ENCODE data around the gene PACS2.
"Not testable (repeated sequence)": the region's sequence is repeated elsewhere in the genome, so short reads cannot be mapped to it uniquely, and the experiment has no call there.

Gene PACS2

DNA sequence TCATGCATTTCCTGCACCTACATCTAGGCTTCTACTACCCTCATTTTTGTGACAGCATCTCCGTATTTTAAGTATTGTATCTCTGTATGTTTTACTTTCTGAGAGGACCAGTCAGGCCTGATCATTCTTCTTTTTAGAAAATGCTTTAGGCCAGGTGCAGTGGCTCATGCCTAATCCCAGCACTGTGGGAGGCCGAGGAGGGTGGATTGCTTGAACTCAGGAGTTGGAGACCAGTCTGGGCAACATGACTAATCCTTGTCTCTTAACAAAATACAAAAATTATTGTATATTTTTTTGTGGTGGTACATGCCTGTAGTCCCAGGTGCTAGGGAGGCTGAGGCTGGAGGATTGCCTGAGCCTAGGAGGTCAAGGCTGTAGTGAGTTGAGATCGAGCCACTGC lies 36.9 kb downstream of the PACS2 start:
- DNase-seq (ENCODE audit: low spot score), result no peak

DNA sequence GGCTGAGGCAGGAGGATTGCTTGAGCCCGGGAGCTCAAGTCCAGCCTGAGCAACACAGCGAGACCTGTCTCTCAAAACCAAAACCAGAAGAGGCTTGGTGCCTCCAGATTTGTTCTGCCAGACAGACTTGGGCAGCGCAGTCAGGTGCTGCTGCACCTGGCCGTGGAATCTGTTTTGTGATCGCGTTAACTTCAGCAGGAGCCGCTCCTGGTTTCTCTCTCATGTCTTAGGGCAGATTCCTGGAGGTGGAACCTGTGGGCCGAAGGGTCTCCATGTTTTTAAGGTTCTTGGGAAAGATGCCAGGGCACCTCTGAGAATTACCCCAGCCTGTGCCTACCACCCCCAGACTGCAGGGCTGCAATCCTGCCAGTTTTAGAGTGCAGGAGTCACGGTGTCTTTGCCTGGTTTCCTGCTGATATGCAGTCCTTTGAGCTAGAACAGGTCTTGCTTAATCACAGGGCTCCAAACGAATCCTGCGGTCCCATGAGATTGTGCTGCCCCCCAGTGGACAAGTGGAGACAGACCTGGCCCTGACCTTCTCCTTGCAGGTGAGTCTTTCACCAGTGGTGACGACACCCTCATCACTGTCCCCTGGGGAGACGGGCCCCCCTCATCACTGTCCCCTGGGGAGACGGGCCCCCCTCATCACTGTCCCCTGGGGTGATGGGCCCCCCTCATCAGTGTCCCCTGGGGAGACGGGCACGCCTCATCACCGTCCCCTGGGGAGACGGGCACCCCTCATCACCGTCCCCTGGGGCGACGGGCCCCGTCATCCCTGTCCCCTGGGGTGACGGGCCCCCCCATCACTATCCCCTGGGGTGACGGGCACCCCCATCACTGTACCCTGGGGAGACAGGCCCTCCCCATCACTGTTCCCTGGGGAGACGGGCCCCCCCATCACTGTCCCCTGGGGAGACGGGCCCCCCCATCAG lies 37.6 kb downstream of the PACS2 start:
- peak; percentile 92 for DNase-seq (ENCODE audit: low spot score)

DNA sequence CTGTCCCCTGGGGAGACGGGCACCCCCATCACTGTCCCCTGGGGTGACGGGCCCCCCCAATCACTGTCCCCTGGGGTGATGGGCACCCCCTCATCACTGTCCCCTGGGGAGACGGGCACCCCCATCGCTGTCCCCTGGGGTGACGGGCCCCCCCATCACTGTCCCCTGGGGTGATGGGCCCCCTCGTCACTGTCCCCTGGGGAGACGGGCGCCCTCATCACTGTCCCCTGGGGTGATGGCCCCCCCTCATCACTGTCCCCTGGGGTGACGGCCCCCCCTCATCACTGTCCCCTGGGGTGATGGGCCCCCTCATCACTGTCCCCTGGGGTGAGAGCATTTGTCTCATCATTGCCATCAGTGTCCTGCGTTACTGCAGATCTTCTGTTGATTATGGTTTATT lies 38.6 kb downstream of the PACS2 start:
- DNase-seq (ENCODE audit: low spot score), result no peak

DNA sequence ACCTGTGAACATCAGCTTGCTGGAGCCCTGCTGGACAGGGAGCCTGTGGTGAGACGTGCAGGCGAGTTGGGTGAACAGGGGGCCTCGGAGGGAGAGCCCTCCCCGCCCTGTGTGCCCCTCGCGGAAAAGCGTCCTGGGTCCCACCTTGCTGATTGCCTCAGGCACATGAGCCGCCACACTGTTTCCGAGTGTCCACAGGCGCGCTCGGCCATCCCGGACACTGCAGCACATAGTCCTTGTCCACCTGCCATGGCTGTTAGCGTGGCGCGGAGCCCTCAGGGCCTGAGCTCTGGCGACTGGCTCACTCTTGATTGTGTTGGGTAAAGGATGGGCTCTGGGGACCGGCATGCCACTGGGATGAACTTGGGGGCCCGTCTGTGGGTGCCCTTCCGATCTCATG lies 40.0 kb downstream of the PACS2 start:
- no peak for DNase-seq (ENCODE audit: low spot score)

DNA sequence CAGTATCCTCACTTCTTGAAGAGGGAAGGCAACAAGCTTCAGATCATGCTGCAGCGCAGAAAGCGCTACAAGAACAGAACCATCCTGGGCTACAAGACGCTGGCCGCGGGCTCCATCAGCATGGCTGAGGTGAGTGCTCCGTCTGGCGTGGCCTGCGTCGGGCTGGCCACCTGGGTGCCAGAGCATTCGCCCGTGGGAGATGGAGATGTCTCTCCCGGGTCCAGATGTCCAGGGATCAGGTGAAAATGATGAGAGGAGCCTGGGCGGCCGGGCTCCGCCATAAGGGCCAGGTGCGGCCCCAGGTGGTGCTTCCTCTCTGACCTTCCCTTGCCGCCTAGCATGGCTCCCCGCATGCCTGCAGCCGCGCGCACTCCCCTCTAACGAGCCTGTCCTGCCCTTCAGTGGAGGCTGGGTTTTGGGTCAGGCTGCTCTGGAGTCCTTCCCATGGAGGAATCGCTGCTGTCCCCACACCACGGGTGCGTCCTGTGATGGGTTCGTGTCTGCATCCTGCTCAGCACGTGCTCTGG lies 40.6 kb downstream of the PACS2 start:
- no peak for DNase-seq (ENCODE audit: low spot score)

DNA sequence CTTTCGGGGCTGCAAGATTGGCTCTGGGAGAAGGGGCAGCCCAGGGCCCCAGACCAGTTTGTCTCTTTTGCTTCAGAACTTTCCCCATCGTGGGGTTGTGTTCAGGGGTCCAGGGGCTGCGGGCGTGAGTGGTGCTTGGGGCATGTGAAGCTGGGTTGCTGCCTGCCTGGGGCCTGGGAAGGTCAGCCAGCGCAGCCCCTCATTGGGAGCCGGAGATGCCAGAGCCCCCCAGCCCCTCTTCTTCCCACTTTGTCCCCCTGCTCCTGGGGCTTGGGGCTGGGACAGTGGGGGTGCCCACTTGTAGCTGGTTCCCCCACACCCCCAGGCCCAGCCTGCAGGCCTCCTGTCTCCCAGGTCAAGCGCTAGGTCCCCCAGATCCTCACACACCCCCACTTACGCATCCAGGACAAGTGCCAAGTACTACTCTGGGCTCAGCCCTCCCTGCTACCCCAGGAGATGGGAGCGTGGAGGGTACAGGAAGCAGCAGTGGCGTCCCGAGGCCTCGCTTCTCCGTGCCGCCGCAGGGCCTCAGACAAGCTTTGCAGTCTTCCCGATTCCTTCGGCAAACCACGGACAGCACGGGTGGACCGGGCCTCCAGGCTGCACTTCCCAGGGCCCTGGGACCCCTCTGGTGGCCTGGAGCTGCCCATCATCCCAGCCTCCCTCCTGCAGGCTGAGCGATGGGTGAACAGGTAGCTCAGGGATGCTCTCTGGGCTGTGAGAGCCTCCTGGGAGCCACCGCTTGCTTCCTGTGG lies 41.5 kb downstream of the PACS2 start:
- no peak for DNase-seq (ENCODE audit: low spot score)

DNA sequence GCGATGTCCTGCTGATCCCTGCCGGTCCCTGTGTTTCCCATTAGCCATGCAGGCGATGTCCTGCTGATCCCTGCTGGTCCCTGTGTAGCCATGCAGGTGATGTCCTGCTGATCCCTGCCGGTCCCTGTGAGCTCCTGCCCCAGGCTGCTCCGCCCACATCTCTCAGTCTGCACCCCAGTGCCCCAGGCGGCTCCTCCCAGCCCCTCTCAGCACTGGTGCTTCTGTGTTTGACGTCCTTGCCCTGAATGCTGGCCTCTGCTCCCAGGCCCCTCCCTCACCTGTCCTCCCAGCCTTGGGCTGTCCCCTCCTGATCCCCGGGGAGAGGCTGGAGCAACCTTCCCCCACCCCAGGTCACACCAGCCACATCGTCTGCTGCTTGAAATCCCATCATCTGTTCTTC lies 42.4 kb downstream of the PACS2 start:
- DNase-seq (ENCODE audit: low spot score), result no peak

DNA sequence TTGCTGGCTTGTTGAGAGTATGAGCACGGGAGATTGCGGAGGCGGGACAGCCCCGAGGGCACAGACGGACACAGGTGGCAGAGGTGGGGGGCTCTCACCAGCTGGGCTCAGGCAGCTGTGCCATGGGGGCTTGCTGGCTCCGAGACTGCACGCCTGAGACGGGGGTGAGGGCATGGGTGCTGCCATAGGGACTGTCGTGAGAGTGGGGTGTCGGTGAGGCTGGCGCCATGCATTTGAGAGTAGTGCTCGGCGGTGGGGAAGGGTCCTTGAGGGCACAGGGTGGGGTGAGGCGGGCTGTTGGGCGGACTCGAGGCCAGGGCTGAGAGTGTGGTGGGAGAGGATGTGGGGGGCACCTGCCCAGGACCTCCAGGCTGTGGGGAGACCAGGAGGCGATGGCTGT lies 43.1 kb downstream of the PACS2 start:
- no peak for DNase-seq (ENCODE audit: low spot score)

DNA sequence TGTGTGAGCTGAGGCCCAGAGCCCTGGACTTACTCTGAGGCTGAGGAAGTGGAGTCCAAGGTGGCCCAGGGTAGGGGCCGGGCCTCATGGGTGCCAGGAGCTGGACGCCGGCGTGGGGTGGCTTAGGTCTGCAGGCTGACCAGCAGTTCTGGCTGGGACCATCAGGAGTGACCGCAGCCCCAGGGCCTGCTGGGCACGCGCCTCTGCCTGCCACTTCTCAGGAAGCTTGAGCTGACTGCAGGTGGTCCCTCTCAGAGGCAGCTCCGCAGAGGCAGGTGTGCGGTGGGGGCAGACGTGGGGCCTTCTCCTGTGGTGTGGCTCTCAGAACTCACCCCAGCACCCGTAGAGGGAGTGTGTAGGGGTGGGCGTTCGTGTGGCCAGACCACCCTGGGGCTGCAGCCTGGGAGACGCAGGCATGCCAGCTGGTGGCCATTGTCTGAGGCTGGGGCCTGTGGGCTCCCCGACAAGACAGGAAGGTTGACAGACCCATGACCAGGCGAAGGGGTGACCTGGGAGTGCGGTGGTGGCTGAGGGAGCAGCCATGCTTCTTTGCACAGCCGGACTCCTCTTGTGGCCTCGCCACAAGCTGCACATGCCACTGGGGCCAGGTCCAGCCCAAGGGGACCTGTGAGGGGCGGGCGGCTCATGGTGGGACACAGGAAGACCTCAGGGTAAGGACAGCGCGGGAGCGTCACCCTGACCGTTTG lies 43.7 kb downstream of the PACS2 start:
- no peak for DNase-seq (ENCODE audit: low spot score)

DNA sequence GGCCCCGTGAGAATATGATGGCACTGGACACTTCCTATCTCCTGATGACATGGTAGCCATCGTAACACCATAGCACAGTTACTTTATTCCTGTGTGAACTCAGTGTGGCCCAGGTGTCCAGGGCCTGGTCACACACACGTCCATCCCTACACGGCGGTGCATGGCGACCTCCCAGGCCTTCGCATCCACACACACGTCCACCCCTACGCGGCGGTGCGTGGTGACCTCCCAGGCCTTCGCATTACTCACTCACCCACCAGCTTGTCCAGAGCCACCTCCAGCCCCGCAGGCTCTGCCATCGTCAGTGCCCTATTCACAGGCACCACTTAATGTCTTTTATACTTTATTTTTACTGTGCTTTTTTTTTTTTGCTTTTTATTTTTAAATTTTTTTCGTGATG lies 44.4 kb downstream of the PACS2 start:
- DNase-seq (ENCODE audit: low spot score), result no peak

DNA sequence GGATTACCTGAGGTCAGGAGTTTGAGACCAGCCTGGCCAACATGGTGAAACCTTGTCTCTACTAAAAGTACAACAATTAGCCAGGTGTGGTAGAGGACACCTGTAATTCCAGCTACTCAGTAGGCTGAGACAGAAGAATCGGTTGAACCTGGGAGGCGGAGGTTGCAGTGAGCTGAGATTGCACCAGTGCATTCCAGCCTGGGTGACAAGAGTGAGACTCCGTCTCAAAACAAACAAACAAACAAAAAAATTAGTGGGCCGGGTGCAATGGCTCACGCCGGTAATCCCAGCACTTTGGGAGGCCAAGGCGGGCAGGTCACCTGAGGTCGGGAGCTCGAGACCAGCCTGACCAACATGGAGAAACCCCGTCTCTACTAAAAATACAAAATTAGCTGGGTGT lies 46.9 kb downstream of the PACS2 start:
- not testable (repeated sequence) for DNase-seq (ENCODE audit: low spot score)

DNA sequence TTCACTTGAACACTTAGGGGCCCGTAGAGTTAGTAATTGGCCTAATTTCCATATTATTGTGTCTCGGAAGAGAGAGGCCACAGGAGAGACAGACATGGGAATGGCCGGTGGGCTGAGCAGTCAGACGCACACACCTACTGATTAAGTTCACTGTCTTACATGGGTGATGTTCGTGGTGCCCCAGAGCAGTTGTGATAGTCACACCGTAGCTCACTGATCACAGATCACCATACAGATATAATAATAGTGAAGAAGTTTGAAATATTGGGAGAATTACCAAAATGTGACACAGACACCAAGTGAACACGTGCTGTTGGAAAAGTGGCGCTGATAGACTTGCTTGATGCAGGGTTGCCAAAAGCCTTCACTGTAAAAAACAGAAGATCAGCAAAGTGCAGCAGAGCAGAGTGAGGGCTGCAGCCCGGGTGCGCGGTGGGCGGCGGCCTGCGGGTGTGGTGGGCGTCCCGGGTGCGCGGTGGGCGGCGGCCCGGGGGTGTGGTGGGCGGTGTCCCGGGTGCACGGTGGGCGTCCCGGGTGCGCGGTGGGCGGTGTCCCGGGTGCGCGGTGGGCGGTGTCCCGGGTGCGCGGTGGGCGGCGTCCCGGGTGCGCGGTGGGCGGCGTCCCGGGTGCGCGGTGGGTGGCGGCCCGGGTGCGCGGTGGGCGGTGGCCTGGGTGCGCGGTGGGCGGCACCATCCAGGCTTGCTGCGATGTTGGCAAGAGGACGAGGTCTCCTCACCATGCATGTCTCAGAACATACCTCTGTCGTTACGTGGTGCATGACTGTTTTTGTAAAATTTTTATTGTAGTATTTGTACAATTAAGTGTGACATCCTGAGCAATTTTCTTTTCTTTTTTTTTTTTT lies 49.5 kb downstream of the PACS2 start:
- peak; percentile 74 for DNase-seq (ENCODE audit: low spot score)

DNA sequence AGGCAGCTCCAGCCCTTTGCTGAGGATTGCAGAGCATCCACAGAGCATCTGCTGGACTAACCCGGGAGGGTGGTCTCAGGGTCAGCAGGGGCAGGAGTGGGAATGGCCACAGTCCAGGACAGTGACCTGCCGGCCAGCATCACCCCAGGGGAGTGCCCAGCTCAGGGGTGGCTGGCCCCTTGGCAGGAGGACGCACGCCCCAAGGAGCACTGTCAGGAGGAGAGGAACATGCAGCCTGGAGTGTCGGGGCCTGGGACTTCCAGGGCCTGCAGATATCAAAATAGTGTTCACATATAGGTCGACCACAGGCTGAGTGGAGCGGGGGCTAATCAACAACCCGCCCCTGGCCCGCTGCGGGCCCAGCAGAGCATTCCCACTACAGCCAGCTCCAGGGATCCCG lies 50.6 kb downstream of the PACS2 start:
- no peak for DNase-seq (ENCODE audit: low spot score)

DNA sequence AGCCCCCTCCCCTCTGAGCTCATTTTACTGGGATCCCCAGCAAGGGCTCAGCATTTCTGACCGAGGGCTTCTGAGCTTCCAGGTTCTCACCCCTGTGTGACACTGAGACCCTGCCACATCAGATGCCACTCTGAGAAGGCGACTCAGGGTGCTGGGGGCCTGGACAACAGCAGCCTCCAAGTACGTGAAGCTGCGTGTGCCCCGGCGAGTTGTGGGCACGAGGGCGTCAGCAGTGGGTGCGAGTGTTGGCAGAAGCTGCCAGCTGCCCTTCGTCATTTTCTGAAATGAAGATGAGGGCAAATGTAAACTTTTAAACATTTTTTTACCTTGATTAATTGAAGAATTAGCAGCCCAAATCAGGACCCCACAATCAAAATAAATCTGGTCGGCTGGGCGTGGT lies 51.1 kb downstream of the PACS2 start:
- no peak for DNase-seq (ENCODE audit: low spot score)

DNA sequence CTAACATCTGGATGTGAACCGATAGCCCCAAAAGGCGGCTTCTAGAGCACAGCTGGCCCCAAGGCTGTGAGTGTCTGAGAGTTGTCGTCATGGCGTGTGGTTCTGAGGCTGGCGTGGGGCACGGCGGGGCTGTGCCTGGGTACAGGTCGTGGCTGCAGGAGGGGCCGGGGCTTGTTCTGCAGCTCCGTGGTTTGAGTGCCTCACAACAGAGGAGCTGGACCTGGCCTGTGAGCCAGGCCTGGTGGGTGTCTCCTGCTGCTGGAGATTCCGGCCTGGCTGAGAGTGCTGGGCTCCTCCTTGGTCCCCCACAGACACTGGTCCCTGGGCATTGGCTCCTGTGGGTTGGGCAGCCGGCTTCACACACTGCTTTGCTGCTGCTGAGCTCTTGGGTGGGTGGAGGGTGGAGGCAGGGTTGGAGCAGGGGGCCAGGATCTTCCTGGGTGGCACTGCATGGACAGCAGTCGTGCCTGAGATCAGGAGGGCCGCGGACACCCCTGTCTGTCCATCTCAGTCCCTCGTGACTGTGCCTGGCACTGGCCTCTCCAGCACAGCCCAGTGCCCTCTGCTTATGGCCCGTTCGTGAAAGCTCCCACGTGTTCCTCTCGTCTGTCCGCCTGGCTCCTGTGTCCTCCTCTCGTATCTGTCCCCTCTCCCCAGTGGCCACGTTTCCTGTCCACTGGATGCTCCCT lies 52.0 kb downstream of the PACS2 start:
- no peak for DNase-seq (ENCODE audit: low spot score)

DNA sequence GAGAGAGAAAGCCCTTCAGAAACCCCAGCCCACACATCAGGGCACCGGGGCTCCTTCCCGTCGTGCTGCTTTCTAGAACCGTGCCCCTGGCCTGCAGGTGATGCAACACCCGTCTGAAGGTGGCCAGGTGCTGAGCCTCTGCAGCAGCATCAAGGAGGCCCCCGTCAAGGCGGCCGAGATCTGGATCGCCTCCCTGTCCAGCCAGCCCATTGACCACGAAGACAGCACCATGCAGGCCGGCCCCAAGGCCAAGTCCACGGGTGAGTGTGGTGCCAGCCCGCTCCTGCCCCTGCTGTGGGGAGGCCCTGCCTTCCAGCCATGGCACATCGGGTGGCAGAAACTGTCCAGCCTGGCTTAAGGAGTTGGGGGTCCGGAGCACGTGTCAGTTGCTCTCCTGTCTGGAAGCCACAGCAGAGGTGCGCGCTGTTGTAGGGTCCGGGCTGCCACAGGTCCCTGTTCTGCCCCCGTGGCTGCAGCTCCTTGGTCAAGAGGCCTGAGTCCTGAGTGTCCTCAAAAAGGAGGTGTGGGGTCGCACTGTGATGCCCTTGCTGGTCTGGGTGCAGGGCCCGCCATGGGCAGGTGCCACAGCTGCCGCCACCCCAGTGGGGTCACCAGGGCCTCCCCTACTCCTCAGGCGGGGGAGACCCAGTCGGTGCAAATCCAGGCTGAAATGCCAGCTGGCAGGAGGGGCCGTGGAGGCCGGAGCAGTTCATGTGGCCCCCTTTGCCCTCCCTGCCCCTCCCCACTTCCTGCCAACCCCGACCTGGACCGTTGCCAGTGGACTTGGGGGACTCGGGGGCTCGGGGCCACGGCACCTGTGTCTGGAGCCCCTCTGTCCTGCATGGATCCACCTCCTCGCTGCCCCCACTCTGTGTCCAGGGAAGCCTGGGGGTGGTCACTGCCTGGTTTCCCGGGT lies 52.8 kb downstream of the PACS2 start:
- no peak for DNase-seq (ENCODE audit: low spot score)

DNA sequence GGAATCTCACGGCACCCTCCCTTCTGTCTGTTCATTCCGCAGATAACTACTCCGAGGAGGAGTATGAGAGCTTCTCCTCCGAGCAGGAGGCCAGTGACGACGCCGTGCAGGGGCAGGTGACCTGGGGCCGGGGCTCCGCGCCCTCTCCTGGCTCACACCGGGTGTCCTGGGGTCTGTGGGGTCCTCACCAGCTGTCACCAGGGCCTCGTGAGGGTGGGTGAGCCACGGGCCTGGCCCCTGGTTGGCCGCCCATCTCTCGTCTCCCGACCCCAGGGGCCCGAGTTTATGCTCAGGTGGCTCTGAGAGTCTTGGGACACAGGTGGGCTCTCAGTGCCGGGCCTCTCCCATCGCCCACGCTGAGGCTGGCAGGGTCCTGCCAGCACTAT lies 53.5 kb downstream of the PACS2 start:
- DNase-seq (ENCODE audit: low spot score), result no peak

DNA sequence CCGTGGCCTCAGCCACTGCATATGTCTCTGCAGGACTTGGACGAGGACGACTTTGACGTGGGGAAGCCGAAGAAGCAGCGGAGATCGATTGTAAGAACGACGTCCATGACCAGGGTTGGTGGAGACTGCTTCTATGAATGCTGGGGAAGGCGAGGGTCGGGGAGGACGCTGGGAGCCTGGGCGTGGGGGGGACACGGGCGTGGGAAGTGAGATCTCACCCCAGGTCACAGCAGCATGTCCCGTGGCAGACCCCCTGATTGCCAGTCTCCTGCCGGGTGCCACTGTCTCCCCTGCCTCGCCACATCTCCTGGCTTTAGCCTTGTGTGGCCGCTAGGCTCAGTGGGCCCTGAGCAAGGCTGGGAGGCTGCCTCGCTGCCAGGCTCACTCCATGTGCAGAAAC lies 53.9 kb downstream of the PACS2 start:
- no peak for DNase-seq (ENCODE audit: low spot score)

DNA sequence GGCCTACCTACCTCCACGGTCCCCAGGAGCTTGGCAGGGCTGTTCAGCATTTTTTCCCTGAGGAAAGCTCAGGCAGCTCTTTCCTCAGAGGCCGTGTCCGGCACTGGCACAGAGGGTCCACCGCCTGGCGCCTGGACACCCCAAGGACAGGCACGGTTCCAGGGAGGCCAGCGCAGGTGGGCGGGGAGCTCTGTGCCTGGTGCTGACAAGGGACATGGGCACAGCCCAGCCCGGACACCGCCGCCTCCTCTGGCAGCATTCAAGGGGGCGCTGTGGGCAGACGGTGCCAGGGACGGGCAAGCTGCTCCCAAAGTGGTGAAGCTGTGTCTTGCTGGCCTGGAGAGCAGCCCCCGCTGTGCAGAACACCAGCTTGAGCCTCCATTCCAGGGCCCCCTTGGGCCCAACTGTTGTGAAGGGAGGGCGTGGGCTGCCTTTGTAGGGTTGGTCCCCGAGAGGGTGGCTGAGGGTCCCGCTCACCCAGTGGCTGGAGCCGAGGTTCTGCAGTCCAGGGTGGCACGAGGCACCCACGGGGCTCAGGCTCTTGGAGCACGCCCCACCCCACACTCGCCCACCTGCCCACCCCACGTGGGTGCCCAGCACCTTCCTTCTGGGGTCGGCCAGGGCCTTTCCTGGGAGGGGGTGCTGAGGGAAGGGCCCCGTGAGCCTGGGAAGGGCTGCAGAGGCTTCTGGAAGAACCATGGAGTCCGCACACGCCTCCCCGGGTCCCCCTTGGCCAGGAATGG lies 54.5 kb downstream of the PACS2 start:
- DNase-seq (ENCODE audit: low spot score), result no peak

Measured in iPS-NIHi11 (cell line).